Ascending aorta (tissue), 2 donors: Measurements from ENCODE around the gene TFB1M. TPM values are rescaled to one million over a fixed set of nuclear protein-coding genes. Genes with fewer than 3 reads are reported as not detected.

Source experiments
- DNase-seq, 2 donors: peaks; one replicate each; pipeline ENCODE4 v3.0.0-alpha.2; 2019; ENCODE audit warnings: low spot score in 2 of 2
- H3K27ac ChIP-seq, 2 donors: fragments of 200-600 bp; sonication (generic); one replicate each; pipeline ENCODE4 v1.5.1; 2016 to 2017; ENCODE audit warnings: mild to moderate bottlenecking in 1 of 2
- H3K27me3 ChIP-seq: fragments of 200-600 bp; sonication (generic); one replicate; pipeline ENCODE4 v1.5.1; 2017
- H3K36me3 ChIP-seq, 2 donors: fragments of 200-600 bp; sonication (generic); one replicate each; pipeline ENCODE4 v1.5.1; 2016
- H3K4me1 ChIP-seq, 2 donors: fragments of 200-600 bp; sonication (generic); one replicate each; pipeline ENCODE4 v1.5.1; 2016 to 2017; ENCODE audit warnings: mild to moderate bottlenecking in 1 of 2
- H3K4me3 ChIP-seq, 2 donors: fragments of 200-600 bp; sonication (generic); one replicate each; pipeline ENCODE4 v1.5.1; 2016 to 2017; ENCODE audit warnings: mild to moderate bottlenecking in 1 of 2
- H3K9me3 ChIP-seq, 2 donors: fragments of 200-600 bp; sonication (generic); one replicate each; pipeline ENCODE4 v1.5.1; 2016
- CTCF ChIP-seq, 3 experiments: fragments of 200-600 bp in 2 of 3; fragments of 450-650 bp in 1 of 3; sonication (generic) in 2 of 3; IDR thresholded peaks; one replicate each; pipeline ENCODE4 v1.5.1; 2016 to 2019; ENCODE audit warnings: antibody characterized with exemption in 3 of 3, mild to moderate bottlenecking in 1 of 3, moderate library complexity in 1 of 3
- intact Hi-C: fragments of 100-400 bp; cut with DNase I; formaldehyde crosslinking; loops from one replicate; pipeline ENCODE4 v1.15.1; 2023
- total RNA-seq: library from RNA; depleted of rRNA; stranded (reverse); fragments of >200 nt; gene quantifications from one replicate; pipeline ENCODE4 v1.1.0, GENCODE V29; 2016

TFB1M gene
- total RNA-seq, 1 donor from 2014 or later, result 2.9 TPM

DNA sequence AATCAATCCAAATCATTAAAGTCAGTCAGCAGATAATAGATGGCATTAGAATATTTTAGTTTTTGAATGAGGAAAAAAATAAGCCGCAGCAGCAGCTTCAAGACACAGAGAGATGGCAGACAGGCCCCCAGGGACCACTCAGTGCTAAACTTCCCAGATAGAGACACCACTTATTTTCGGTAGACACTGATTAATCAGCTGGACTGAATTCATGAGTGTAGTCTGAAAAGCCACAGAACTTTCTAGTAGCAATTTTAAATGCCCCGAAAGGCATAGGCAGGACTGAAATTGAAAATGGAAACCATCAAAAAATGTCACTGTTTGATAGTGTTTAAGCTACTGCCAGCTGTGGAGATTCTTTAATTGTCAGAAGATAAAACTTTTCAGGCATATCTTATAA lies 53.6 kb downstream of the TFB1M start:
- no peak for DNase-seq
- Histone ChIP-seq H3K36me3 (peaks cover 22 to 35% of the 10 kb centered on the region in 2 donors), H3K27ac (no peak overlapping the region), H3K4me3 (no peak overlapping the region), H3K27me3 (no peaks in the 10 kb centered on the region), H3K9me3 (no peaks in the 10 kb centered on the region), H3K4me1 (no peaks in the 10 kb centered on the region)
- intact Hi-C loops, result no loop called here
- TF ChIP-seq CTCF (IDR thresholded peaks at IDR 0.05), result no peak

DNA sequence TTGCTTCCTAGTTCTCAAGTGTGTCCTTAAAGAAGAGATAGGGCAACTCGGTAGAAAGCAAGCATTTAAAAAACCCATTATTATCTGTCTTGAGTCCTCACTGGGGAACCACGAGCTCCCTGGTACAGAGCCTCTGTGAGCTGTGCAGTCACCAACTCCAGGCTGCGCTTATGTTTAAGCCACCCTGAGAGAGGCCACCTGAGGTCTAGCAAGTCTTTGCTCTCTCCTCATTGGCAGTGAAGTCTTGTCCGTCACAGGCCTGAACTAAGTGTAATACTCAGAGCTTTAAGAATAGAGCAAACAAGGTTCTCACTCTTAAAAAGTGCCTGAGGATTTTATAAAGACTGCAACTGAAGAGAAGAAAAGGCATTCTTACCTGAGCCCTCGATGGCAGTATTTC lies 54.4 kb downstream of the TFB1M start:
- Histone ChIP-seq H3K9me3 (no peaks in the 10 kb centered on the region), H3K27ac (no peak overlapping the region), H3K36me3 (peaks cover 22 to 33% of the 10 kb centered on the region in 2 donors), H3K4me3 (no peak overlapping the region), H3K27me3 (no peaks in the 10 kb centered on the region), H3K4me1 (no peaks in the 10 kb centered on the region)
- intact Hi-C loops, result no loop called here
- TF ChIP-seq CTCF (IDR thresholded peaks at IDR 0.05), result no peak
- no peak for DNase-seq

- peaks cover 22 to 39% of the 10 kb centered on the region in 2 donors for H3K36me3 ChIP-seq
- DNase-seq, result no peak
- no peak overlapping the region for H3K4me3 ChIP-seq
- H3K9me3 ChIP-seq, result no peaks in the 10 kb centered on the region
- no peak overlapping the region for H3K27ac ChIP-seq
- intact Hi-C loops, result no loop called here
- no peaks in the 10 kb centered on the region for H3K27me3 ChIP-seq
- H3K4me1 ChIP-seq, result no peaks in the 10 kb centered on the region
- no peak for TF ChIP-seq CTCF (IDR thresholded peaks at IDR 0.05)
These were observed 55.1 kb downstream of the TFB1M start for GRCh38 chr6:155259204-155259603.

DNA sequence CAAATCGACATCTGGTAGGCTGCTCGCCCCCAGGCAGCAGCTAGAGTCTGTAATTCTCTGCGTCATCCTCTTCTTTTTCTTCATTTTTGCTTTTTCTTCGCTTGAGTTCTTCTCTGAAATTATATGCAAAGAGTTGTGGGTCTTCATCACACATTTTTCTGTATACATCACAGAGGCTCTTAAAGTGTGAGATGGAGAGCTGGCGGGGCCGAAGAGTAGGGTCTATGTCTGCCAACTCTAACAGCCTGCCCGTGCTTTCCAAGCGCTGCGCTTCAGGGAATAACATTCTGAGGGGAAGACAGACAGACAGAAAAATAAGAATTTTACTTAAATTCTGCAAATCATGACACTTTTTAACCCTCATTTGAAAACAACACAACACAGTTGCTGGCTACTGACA lies 56.5 kb downstream of the TFB1M start:
- Histone ChIP-seq H3K4me3 (no peak overlapping the region), H3K36me3 (peaks cover 23 to 42% of the 10 kb centered on the region in 2 donors), H3K27me3 (no peaks in the 10 kb centered on the region), H3K9me3 (no peaks in the 10 kb centered on the region), H3K27ac (no peak overlapping the region), H3K4me1 (no peaks in the 10 kb centered on the region)
- TF ChIP-seq CTCF (IDR thresholded peaks at IDR 0.05), result no peak
- no peak for DNase-seq
- intact Hi-C loops, result no loop called here

DNA sequence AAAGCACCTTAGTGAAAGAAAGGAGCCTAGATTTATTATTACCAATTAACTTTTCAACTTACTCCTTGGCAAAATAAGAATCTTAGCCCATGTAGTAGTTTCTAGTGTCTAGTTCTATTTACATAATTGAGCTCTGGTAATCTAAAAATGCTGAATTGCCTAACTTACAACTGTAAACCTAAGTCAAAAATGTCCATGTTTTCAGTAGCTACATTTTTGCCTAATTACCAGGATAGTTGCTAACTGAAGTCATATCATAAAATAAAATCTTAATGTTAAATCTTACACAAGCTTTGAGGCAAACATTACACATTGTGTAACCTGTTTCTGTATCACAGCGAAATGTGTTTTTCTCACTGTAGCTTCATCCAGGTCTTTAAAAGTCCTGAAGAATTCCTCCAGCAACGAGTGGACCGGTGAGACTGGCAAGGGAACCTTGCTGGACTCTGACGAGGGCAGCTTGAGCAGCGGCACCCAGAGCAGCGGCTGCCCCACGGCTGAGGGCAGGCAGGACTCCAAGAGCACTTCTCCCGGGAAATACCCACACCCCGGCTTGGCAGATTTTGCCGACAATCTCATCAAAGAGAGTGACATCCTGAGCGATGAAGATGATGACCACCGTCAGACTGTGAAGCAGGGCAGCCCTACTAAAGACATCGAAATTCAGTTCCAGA lies 58.0 kb downstream of the TFB1M start:
- peaks cover 26 to 53% of the 10 kb centered on the region in 2 donors for H3K36me3 ChIP-seq

More for the DNA sequence above, 58.0 kb downstream of the TFB1M start:
- DNase-seq, result no peak
- H3K4me1 ChIP-seq, result no peaks in the 10 kb centered on the region
- H3K4me3 ChIP-seq, result no peak overlapping the region
- intact Hi-C loops, result no loop called here
- no peak overlapping the region for H3K27ac ChIP-seq
- H3K27me3 ChIP-seq, result no peaks in the 10 kb centered on the region
- no peak for TF ChIP-seq CTCF (IDR thresholded peaks at IDR 0.05)
- H3K9me3 ChIP-seq, result no peaks in the 10 kb centered on the region
